HCT116 (cell line): ENCODE results near the gene PLVAP. TPM values are rescaled to one million over a fixed set of nuclear protein-coding genes. Genes with fewer than 3 reads are reported as not detected.

ENCODE experiments used
- ATAC-seq: fragments of 200-7000 bp; cut with Tn5 transposase; 2 replicates; pipeline ENCODE4 v1.9.1; 2020; ENCODE audit warnings: mild to moderate bottlenecking, moderate library complexity
- BruUV-seq: library from RNA; stranded (reverse); fragments of 400-500 nt; replicated peaks from 2 replicates; lab custom pipeline; 2021; lab: Mats Ljungman, UMichigan
- CTCF ChIA-PET: fragments of 300-600 bp; sonication (Branson Sonifier 250); formaldehyde crosslinking; loops from one replicate; lab custom pipeline; 2021; ENCODE audit warnings: antibody characterized with exemption; lab: Charles Lee
- POLR2A ChIA-PET: fragments of 300-600, 350-600 bp; sonication (Branson Sonifier 250); formaldehyde crosslinking; loops from one replicate; lab custom pipeline; 2021; ENCODE audit warnings: antibody characterized with exemption; lab: Charles Lee
- RAD21 ChIA-PET, 2 experiments: fragments of 300-600 bp; sonication (Branson Sonifier 250); formaldehyde crosslinking; loops; one replicate each; lab custom pipeline; 2023; ENCODE audit warnings: low total read pairs in 2 of 2; ENCODE audit not compliant: uncharacterized antibody in 2 of 2, unreplicated experiment in 2 of 2, low non-redundant PET in 1 of 2; lab: Charles Lee
- DNase-seq: peaks from one replicate; pipeline ENCODE4 v3.0.0-alpha.2; 2010; ENCODE audit warnings: low read depth, low spot score
- H2AFZ ChIP-seq: fragments of 200-600 bp; shearing (Covaris generic), sonication (generic); 2 replicates; pipeline ENCODE4 v1.6.1; 2017; ENCODE audit warnings: low read depth, mixed run types, mixed read lengths, antibody characterized with exemption, low read length; ENCODE audit not compliant: poor library complexity, severe bottlenecking
- H3K27ac ChIP-seq: 2 replicates; pipeline ENCODE4 v1.5.1; 2012; ENCODE audit warnings: low read depth, low read length
- H3K27me3 ChIP-seq: fragments of 200-600 bp; sonication (generic); 2 replicates; pipeline ENCODE4 v1.6.1; 2016; ENCODE audit warnings: mixed run types, low read length, mixed read lengths; ENCODE audit not compliant: insufficient read depth
- H3K36me3 ChIP-seq, 2 experiments: fragments of 200-500 bp in 1 of 2; fragments of 200-600 bp in 1 of 2; sonication (Bioruptor generic) in 1 of 2; sonication (generic) in 1 of 2; 2 replicates each; pipeline versions ENCODE4 v1.5.1 to v1.6.1; 2014 to 2016; ENCODE audit warnings: low read length in 2 of 2, inconsistent platforms in 1 of 2, mixed read lengths in 1 of 2, mixed run types in 1 of 2; ENCODE audit not compliant: insufficient read depth in 2 of 2, control insufficient read depth in 1 of 2
- H3K4me1 ChIP-seq, 2 experiments: fragments of 200-600 bp in 1 of 2; sonication (generic) in 1 of 2; 2 replicates each; pipeline versions ENCODE4 v1.5.1 to v1.6.1; 2012 to 2017; ENCODE audit warnings: low read length in 2 of 2, inconsistent platforms in 1 of 2, mild to moderate bottlenecking in 1 of 2, mixed read lengths in 1 of 2, mixed run types in 1 of 2, moderate library complexity in 1 of 2; ENCODE audit not compliant: insufficient read depth in 2 of 2, control insufficient read depth in 1 of 2
- H3K4me2 ChIP-seq: fragments of 200-600 bp; sonication (generic); 2 replicates; pipeline ENCODE4 v1.6.1; 2017; ENCODE audit warnings: mixed run types, low read length, mixed read lengths
- H3K4me3 ChIP-seq, 2 experiments: fragments of 200-600 bp in 1 of 2; sonication (generic) in 1 of 2; replicated peaks in 1 of 2; 2 replicates each; pipeline ENCODE4 v1.5.1; 2011 to 2016; ENCODE audit warnings: low read length in 2 of 2, control low read depth in 1 of 2, low read depth in 1 of 2, mild to moderate bottlenecking in 1 of 2, mixed read lengths in 1 of 2, mixed run types in 1 of 2
- H3K79me2 ChIP-seq: fragments of 200-600 bp; sonication (generic); 2 replicates; pipeline ENCODE4 v1.6.1; 2017; ENCODE audit warnings: mild to moderate bottlenecking, mixed run types, low read length, moderate library complexity, mixed read lengths; ENCODE audit not compliant: insufficient read depth
- H3K9ac ChIP-seq: fragments of 200-600 bp; sonication (generic); 2 replicates; pipeline ENCODE4 v1.6.1; 2016; ENCODE audit warnings: low read length, mixed read lengths
- H3K9me2 ChIP-seq: fragments of 200-600 bp; sonication (generic), shearing (Covaris generic); 2 replicates; pipeline ENCODE4 v1.6.1; 2017; ENCODE audit warnings: mixed run types, mild to moderate bottlenecking, moderate library complexity; ENCODE audit not compliant: insufficient read depth
- H3K9me3 ChIP-seq, 2 experiments: fragments of 200-500 bp in 1 of 2; fragments of 200-600 bp in 1 of 2; sonication (Bioruptor generic) in 1 of 2; sonication (generic) in 1 of 2; 2 replicates each; pipeline ENCODE4 v1.6.1; 2014 to 2017; ENCODE audit warnings: low read length in 2 of 2, mixed read lengths in 2 of 2, inconsistent platforms in 1 of 2, low read depth in 1 of 2, mild to moderate bottlenecking in 1 of 2, mixed run types in 1 of 2, moderate library complexity in 1 of 2; ENCODE audit not compliant: control insufficient read depth in 1 of 2, insufficient read depth in 1 of 2
- H4K20me1 ChIP-seq: fragments of 200-600 bp; sonication (generic), shearing (Covaris generic); 2 replicates; pipeline ENCODE4 v1.6.1; 2017; ENCODE audit warnings: mixed run types, mild to moderate bottlenecking, moderate library complexity; ENCODE audit not compliant: insufficient read depth
- ATF3 ChIP-seq: IDR thresholded peaks from 2 replicates; pipeline ENCODE4 v1.6.1; 2012
- CBX3 ChIP-seq: IDR thresholded peaks from 2 replicates; pipeline ENCODE4 v1.6.1; 2012; ENCODE audit warnings: low read depth
- CEBPB ChIP-seq: IDR thresholded peaks from 2 replicates; pipeline ENCODE4 v1.6.1; 2012; ENCODE audit warnings: low read depth
- EGR1 ChIP-seq: IDR thresholded peaks from 2 replicates; pipeline ENCODE4 v1.6.1; 2012; ENCODE audit warnings: low read depth
- ELF1 ChIP-seq: IDR thresholded peaks from 2 replicates; pipeline ENCODE4 v1.6.1; 2012; ENCODE audit warnings: low read depth, borderline replicate concordance
- EZH2 ChIP-seq: fragments of 200-600 bp; sonication (generic); IDR thresholded peaks from 2 replicates; pipeline ENCODE4 v1.6.1; 2017; ENCODE audit warnings: antibody characterized with exemption, mixed run types
- EZH2phosphoT487 ChIP-seq: fragments of 200-600 bp; IDR thresholded peaks from 2 replicates; pipeline ENCODE4 v1.6.1; 2018; ENCODE audit warnings: antibody characterized with exemption, borderline replicate concordance
- FOSL1 ChIP-seq: IDR thresholded peaks from 2 replicates; pipeline ENCODE4 v1.6.1; 2012; ENCODE audit warnings: low read depth
- JUND ChIP-seq: IDR thresholded peaks from 2 replicates; pipeline ENCODE4 v1.6.1; 2012
- MAX ChIP-seq: IDR thresholded peaks from 2 replicates; pipeline ENCODE4 v1.6.1; 2012
- POLR2A ChIP-seq: IDR thresholded peaks from 2 replicates; pipeline ENCODE4 v1.7.0; 2011; ENCODE audit warnings: borderline replicate concordance; ENCODE audit not compliant: insufficient read depth, insufficient read length; ENCODE audit errors: extremely low read depth
- POLR2AphosphoS5 ChIP-seq: IDR thresholded peaks from 2 replicates; pipeline ENCODE4 v1.6.1; 2011; ENCODE audit warnings: mild to moderate bottlenecking, low read depth, low read length, moderate library complexity
- RAD21 ChIP-seq: IDR thresholded peaks from 2 replicates; pipeline ENCODE4 v1.6.1; 2012; ENCODE audit warnings: low read depth, mild to moderate bottlenecking
- SRF ChIP-seq: IDR thresholded peaks from 2 replicates; pipeline ENCODE4 v1.6.1; 2012; ENCODE audit warnings: low read depth
- YY1 ChIP-seq: IDR thresholded peaks from 2 replicates; pipeline ENCODE4 v1.6.1; 2011; ENCODE audit warnings: low read length, low read depth, moderate library complexity, mild to moderate bottlenecking; ENCODE audit not compliant: insufficient replicate concordance; ENCODE audit errors: extremely low read depth
- ZBTB33 ChIP-seq: IDR thresholded peaks from 2 replicates; pipeline ENCODE4 v1.6.1; 2011; ENCODE audit warnings: mild to moderate bottlenecking, low read length, moderate library complexity; ENCODE audit not compliant: insufficient replicate concordance; ENCODE audit errors: extremely low read depth
- ZFX ChIP-seq: fragments of 450-650 bp; IDR thresholded peaks from 2 replicates; pipeline ENCODE4 v1.6.1; 2017
- ZNF274 ChIP-seq: fragments of 200-500 bp; sonication (Bioruptor generic); IDR thresholded peaks from 2 replicates; pipeline ENCODE4 v1.6.1; 2014; ENCODE audit warnings: mild to moderate bottlenecking, low read depth, low read length, inconsistent platforms
- intact Hi-C: fragments of 100-400 bp; cut with micrococcal nuclease; formaldehyde crosslinking; loops from 2 replicates; pipeline ENCODE4 v1.10.0; 2022
- total RNA-seq: library from RNA; stranded (reverse); gene quantifications from one replicate; pipeline ENCODE4 v1.2.1, GENCODE V29; 2021; ENCODE audit not compliant: unreplicated experiment

Gene PLVAP
- total RNA-seq, 1 experiment from 2014 or later: 0.47 TPM

DNA sequence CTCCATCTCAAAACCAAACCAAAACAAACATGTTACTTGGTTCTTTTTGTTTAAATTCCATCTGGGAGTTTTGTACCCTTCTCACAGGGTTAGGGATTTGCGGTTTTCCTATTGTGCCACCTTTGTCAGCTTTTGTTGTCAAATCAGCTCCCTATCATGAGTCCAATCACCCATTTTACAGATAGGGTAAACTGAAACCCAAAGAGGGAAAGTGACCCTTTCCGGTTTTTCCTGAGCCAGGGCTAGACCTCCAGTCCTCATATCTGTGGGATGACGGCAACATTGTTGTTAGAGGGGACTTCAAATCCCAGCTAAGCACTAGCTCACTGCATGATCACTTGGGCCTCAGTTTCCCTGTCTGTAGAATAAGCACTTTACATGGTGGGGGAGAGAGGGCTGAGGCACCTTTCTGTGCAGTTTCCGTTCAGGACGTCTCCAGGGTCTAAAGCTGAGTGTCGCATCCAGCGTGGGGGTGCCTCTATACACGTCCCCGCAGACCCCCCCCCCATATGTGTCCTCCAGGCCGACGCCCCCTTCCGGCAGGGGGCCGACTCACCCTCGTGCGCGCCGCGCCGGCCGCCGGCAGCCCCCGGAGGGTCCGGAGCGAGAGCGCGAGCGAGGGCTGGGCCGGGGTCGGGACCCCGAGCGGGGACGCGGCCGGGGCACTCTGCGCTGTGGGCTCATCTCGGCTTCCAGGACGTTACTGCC lies 13.0 kb upstream of the PLVAP start (continued):
- TF ChIP-seq ELF1 (no peak), RAD21 (no peak), EZH2 (no peak), ATF3 (no peak), POLR2AphosphoS5 (no peak), MAX (no peak), ZFX (no peak)

DNA sequence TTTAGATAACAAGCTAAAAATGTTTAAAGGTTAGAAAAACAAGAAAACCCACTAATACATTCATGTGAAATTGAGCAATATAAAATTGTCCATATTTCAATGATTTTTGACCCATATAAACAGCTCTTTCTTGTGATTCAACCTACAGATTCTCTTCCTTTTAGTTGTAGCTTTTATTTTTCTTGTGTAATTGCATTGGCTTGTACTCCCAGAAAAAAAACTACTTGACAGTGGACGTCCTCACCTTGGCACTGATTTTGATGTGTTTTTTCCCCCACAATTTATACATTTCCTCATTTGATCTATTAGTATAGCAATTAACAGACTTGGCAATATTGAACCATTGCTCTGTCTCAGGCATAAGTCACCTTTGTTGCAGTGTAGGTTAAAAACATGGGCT lies 12.1 kb upstream of the PLVAP start:
- Histone ChIP-seq H3K9ac (no peak overlapping the region), H3K4me2 (no peak overlapping the region), H3K36me3 (no peaks in the 10 kb centered on the region), H3K4me1 (peaks cover 11 to 27% of the 10 kb centered on the region in 2 experiments), H3K4me3 (no peak overlapping the region), H3K27me3 (no peaks in the 10 kb centered on the region), H3K9me2 (no peaks in the 10 kb centered on the region), H3K9me3 (no peaks in the 10 kb centered on the region), H3K79me2 (no peaks in the 10 kb centered on the region), H4K20me1 (no peaks in the 10 kb centered on the region), H3K27ac (no peak overlapping the region), H2AFZ (no peak overlapping the region)
- TF ChIP-seq JUND (no peak), POLR2AphosphoS5 (no peak), YY1 (no peak), ZBTB33 (no peak), EGR1 (no peak), FOSL1 (no peak), SRF (no peak), MAX (no peak), EZH2phosphoT487 (no peak), CEBPB (no peak), RAD21 (no peak), ELF1 (no peak), POLR2A (no peak), CBX3 (no peak), ZNF274 (no peak)
- DNase-seq (no peak), ATAC-seq (no peak)
- ChIA-PET CTCF (interaction anchor here (1.0 to 1.2 kb wide), 2 partner anchors 14 to 30 kb away, joined by 3 to 4 read pairs; partner anchors contain the start of gene MVB12A), POLR2A (interaction anchor here (1.0 to 1.6 kb wide), 2 partner anchors 95 to 96 kb away, joined by 3 read pairs; no protein-coding TSS in a partner anchor), RAD21 (no interaction called here)
- no TSS peak for BruUV-seq
- intact Hi-C loops: no loop called here
